CD4-positive, alpha-beta T cell treated with Interleukin-1 beta for 1 hour (primary cell): Measurements from ENCODE around the gene ARHGAP20.
"Not testable (repeated sequence)": the region's sequence is repeated elsewhere in the genome, so short reads cannot be mapped to it uniquely, and the experiment has no call there.

Experiments used
- DNase-seq, 2 donors: peaks; one replicate each; pipeline ENCODE4 v3.0.0-alpha.2; 2020 to 2022

ARHGAP20 gene

DNA sequence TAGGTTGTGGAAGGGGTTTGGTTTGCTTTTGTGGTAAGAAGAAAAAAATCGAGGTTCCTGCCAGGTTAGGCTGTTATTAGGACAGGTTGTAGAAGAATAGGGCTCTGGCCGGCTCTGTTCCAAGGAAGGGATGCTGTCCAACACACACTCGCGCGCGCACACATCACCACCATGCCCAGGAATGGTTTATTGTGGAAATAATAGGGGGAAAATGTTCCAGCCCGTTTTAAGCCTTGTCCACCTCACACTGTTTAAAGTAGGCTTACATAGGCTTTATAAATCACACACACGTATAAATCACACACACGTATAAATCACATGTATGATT lies 1.2 kb upstream of the ARHGAP20 start:
- no peak for DNase-seq

DNA sequence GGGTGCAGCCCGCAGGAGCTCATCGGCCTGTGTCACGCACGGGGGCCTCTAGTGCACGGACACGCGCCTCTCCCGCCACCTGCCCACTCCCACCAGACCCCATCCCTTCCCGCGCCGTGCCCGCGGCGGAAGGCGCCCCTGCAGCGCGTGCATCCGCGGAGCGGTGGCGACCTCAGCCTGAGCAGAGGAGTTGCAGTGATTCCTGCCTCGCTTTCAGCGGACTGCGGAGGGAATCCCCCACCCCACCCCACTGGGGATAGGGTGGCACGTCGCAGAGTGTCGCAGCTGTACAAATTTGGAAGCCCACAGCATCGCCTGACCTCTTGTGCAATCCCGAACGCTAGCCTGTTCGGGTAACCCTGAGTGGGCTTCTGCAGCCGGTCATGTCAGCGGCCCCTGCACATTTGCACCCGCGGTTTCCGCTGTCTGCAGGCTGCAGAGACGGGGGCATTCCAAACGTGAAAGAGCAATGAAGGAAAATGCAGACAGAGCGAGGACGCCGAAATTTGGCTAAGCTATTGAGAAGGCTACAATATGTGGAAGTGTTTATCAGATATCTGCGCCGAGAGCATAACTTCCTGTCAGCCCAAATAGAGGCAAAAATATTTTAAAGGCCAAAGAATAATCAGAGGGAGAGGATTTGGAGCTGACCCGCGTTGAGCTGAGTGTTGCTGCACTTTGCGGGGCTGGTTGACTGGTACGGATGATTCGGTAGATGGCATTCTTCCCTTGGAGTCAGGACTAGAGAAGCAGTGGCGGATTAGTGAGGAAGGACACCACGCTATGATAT lies 617 bp upstream of the ARHGAP20 start:
- no peak for DNase-seq

DNA sequence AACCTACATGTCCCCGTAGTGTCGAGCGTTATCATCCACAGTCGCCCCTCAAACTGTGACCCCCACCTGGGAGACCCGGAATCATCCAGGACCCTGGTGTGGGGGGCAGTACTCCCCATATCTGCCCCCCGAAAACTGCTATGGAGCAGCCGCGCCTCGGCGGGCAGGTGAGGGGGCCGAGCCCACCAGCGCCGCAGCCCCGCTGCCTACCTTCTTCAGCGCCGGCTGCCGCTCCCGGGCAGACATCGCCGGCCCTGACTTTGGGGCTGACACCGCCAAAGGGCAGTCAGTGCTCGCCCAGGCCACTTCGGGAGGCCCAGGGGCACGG lies 825 bp downstream of the ARHGAP20 start:
- DNase-seq = no peak

DNA sequence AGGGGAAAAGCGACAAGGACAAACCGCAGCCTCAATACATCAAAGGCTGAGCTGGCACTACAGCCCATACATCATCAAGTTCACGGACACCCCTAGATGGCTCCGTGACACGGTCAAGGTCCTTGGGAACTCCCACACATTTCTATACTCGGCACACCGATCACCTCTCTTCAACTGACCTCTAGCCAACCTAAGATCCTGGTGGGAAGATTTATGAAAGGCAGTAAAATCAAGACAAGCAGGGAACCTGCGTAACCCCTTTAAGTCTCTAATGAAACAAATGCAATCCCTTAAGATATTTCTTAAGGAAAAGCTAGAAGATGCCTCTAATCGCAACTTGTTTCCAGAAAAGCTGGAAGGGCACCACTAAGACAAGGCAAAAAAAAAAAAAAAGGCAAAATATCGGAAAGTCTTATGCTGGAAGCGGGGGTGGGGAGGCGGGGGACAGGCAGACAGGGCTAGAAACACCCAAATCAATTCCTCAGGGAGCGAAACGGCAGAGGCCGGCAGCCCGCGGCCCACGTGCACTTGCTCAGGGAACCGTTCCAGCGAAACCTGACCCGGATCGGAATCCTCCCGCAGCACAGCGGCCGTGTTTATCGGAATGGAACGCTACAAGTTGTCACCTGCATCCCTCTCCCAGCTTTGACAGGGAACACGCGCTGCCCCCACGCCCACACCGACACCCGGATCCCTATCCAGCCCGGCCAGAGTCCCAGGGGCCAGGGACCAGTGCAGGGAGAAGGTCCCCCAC lies 1.4 kb downstream of the ARHGAP20 start:
- no peak for DNase-seq

DNA sequence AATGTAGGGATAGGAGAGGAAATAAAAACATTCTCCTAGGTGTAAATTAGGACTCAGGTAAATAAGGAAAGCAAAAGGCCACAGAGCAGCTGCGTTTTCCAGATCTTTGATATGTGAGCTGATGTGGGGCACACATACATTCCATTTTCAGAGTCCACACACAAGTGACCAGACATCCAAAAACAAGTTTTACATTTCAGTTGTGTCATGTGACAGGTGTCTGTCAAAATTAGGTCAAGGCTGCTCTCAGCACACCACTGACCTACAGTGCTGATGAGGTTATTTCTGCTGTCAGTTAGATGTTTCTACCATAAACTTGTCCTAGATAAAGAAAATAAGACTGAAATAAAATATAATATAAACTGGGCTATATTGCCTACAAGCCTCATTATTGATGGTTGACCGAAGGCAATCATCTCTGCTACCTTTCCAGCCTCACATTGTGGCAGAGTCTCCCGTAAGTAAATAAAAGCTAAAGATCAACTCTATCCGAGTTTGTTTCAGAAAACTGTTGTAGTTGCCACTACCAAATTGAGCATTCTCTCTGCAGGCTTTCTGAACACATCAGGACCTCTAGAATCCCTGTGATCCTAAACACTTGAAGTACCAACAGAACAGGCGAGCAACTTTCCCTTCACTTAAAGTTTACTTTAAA lies 7.9 kb downstream of the ARHGAP20 start:
- no peak for DNase-seq

DNA sequence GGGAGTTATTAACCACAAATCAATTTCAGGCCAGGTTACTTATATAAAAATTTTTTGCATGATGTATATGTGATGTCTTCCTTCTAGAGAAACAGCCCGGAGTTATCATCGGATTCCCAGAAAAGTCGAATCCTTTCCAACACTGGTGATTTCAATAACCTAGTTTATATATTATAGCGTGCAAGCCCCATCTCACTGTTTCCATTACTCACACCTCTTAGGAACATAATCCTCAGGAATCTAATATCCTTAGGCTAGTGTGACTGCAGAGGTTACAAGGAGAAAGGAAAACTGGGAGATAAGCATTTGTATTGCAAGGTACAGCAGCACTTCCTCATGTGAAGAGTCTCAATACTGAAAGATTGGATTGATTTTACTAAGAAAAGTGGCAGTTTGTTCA lies 20.3 kb downstream of the ARHGAP20 start:
- DNase-seq = no peak

DNA sequence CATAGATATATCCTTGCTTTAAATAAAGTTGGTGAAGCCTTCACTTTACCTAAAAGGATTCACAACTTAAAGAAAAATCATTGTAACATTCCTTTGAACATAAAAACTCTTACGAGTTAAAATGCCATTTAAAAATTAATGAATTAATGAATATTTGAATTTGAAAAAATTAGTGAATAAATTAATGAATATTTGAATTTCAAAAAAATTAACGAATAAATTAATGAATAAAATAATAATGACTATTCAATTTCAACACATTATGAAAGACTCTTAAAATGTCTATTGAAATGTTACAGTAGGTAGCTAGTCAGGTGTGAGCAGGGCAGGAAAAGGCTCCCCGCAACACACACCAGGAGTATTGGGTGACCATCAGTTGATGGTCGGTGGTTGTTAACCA lies 22.9 kb downstream of the ARHGAP20 start:
- no peak for DNase-seq

DNA sequence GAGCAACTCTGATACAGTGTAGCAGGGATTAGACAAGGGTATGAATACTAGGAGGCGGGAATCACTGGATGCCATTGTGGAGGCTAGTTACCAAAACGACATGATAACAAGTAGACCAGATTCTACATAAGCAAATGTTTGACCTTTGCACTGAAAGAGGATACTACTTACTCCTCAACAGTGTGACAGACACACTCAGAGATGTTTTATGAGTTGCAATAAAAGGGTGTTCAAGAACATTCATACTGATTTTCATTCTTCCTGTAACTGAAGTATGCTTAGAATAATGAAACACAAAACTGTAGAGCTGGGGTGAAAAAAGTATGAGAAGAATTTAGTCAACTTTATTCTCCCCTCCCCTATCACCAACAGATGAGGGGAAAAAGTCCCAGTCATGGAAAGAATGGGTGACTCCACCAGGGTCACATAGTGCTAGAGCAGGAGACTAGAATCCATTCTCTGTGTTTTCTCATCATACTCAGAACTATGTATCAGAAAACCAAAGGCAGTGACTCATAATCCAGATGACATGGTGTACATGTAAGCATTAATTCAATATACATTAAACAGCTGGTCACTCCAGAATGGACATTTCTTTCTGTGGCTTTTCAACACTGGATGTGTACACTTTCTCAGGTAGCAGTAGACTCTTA lies 32.8 kb downstream of the ARHGAP20 start:
- DNase-seq = no peak

DNA sequence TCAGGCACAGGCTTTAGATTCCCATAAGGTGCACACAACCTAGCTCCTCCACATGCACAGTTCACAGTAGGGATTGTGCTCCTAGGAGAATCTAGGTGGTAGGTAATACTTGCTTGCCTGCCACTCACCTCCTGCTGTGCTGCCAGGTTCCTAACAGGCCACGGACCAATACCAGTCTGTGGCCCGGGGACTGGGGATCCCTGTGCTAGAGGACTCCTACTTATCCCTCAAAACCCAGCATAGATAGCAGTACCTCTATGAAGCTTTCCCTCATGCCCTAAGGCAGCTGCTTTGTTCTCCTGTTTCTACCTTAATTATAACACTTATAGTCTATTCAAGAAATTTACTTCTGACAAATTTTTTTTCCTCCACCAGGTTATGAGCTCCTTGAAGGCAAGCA lies 36.7 kb downstream of the ARHGAP20 start:
- DNase-seq = no peak

DNA sequence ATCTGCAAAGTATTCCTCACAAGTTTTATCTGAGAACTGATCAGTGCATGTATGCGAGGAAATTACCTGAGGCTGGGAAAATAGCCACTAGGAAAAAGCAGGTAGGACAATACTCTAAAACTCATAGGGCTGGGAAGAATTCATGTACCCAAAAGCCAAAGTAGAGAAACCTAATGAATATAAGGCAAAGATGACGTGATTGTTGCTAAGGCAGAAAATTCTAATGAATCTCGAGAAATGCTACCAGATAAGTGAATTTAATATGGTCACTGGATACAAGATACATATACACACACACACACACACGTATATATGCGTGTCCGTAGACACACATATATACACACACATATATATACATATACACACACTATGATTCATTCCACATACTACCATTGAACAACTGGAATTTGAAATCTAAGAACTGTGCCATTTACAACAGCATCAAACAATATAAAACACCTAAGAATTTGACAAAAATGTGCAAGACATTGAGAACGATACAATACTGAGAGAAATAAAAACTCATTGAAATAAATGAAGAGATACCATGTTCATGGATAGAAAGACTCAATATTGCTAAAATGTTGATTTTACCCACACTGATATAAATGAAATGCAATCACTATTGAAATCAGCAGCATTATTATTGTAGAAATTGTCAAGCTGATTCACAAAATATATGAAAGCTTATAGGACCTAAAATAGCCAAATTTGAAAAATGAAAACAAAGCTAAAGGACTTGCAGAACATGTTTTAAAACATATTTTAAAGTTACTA lies 46.4 kb downstream of the ARHGAP20 start:
- DNase-seq = no peak

DNA sequence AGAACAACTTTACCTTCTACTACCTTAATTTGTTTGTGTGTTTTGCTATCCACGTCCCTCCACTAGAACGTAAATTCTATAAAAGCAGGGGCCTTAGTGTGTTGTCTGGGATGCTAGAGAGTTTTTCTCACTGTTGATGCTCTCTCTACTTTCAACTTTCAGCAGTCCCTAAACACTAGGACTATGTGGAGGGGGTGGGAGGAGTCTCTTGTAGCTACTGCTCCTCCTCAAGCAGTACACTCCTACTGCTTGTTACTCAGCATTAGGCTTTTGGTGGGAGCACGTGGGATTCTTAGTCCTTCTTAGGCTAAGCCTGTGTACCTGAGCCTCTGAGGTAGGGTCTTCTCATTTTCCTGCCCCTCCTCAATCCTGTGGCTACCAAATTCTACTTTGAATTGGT lies 56.3 kb downstream of the ARHGAP20 start:
- no peak for DNase-seq

DNA sequence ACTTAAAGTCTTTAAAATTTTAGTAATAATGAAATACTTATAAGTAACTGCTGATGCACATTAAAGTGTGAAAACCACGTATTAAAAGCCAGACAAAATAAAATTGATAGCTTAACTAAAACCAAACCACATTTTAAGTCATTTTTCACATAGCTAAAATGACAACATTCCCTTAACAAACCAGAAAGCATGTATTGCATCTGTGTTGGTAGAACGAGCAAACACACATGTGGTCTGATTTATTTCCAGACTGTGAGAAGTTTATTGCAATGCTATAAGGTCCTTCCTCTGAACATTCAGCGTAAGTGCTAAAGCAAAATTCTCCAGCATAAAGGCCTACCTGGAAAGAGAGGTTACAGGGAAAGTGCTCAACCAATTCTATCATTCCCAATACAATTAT lies 57.8 kb downstream of the ARHGAP20 start:
- no peak for DNase-seq

DNA sequence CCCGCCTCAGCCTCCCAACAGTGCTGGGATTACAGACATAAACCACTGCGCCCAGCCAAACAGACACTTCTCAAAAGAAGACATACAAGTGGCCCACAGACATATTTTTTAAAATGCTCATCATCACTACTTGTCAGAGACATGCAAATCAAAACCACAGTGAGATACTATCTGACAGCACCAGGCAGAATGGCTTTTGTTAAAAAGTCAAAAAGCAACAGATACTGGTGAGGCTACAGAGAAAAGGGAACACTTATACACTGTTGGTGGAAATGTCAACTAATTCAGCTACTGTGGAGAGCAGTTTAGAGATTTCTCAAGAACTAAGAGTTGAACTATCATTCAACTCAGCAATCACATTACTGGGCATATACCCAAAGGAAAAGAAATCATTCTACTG lies 67.0 kb downstream of the ARHGAP20 start:
- DNase-seq = no peak

DNA sequence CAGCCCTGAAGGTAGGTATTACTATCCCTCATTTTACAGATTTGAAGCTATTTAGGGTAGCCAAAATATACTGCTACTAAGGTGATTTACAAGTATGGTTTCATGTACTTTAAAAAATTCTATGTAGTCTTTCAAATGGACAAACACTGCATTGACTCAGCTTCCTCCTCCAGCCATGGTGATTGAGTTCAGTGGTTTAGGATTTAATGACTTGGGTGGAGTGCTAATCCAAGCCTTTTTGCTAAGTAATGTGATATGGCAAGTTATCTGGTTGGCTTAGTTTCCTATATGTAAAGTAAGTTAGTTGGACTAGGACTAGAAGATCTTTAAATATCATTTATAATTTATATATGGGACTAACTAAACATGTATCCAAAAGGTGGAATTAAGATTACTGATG lies 77.9 kb downstream of the ARHGAP20 start:
- DNase-seq = no peak

DNA sequence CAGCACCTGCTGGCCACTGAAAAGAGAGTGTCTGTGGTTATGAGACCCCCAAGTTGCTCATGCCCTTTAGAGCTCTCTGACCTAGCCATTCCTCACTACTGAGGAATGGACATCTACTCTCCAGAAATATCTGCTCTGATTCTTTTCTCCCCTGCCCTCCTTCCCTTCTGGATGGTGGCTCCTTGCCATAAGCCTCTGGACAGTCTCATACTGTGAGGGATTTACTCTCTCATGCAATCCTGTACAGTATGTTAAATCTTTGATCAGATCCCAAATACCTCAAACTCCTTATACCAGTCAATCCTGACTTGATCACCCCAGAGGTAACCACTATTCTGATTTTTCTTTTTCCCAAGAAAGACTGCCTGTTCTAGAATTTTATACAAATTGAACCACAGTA lies 80.7 kb downstream of the ARHGAP20 start:
- DNase-seq = no peak

DNA sequence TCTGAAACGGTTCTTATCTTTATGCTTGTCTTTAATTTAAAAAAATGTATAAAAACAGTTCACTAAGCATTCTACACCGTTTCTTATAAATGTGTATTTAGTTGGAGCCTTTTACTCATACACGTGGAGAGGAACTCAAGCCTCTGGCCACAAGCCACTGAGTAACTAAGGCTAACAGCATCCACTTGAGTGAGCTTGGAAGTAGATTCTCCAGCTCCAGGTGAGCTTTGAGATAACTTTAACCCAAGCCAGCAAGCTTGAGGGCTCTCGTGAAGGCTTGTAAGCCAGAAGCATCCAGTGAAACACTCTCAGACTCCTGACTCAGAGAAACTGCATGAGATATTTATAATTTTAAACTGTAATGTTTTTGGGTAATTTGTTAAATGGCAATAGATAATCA lies 82.6 kb downstream of the ARHGAP20 start:
- DNase-seq = no peak

DNA sequence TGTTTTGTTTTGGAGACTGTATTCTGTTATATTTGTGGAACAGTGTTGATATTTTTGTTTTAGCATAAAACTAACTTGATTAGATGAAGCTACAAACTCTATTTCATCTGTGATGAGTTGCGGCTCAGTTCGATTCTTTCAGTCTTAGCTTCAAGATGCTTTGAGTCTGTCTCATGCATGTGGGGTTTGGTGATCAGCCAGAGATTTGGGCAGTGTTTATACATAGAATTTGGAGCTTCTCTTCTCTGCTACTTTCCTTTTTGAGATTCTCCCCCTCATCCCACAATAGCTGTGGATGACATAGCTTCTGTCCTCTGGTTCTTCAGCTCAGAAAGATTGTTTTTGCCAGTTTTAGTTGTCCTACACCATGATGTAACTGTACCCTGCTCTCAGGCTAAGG lies 90.4 kb downstream of the ARHGAP20 start:
- DNase-seq = no peak

DNA sequence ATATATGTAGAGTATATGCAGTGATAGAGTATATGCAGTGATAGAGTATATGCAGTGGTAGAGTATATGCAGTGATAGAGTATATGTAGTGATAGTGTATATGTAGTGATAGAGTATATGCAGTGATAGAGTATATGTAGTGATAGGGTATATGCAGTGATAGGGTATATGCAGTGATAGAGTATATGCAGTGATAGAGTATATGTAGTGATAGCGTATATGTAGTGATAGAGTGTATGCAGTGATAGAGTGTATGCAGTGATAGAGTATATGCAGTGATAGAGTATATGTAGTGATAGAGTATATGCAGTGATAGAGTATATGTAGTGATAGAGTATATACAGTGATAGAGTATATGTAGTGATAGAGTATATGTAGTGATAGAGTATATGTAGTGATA lies 92.9 kb downstream of the ARHGAP20 start:
- not testable (repeated sequence) for DNase-seq

DNA sequence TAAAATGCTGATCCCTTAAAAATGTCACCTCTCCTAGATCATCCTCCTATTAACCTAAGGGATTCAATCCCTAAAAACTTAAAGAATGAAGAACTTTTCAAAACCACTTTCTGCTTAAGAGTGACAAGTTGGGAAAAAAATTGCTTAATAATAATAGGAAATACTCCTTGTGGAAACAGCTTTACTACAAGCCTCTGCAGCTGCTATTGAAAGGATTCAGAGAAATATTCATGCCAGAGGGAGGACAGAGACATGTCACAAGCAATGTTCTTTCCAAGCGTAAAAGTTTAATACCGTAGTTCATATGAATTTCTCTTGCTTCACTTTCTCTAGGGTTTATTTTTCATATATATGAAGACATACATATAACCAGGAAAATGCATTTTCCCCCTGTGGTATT lies 98.2 kb downstream of the ARHGAP20 start:
- DNase-seq = no peak

DNA sequence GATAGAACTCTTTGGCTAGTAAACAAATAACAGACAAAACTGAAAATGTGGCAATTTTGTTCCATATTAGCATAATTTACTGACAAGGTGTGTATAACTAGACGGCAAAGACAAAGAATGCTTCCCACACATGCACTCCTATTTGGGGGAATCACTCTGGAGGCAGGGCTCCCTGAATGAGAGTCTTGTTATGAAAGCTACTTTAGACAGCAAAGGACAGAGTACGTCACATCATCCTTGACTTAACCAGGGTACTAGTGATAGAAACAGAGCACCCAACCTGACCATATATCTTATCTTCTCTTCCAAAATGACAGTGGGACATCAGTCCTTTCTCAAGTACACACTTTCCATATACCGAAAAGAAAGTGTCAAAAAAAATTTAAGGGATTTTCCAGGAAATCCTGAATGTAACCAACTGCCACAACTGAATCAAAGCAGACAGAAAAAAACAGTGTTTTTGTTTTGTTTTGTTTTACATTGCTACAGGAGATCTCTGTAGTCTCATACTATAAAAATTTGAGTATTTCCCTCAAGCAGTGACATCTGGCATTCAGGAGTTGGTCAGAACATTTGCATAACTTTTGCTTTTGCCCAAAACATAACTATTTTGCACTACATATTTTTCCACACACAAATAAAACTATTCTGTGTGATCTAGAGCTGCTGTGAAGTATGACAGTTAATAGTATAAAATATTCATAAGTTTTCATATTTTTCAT lies 98.9 kb downstream of the ARHGAP20 start:
- DNase-seq = no peak

DNA sequence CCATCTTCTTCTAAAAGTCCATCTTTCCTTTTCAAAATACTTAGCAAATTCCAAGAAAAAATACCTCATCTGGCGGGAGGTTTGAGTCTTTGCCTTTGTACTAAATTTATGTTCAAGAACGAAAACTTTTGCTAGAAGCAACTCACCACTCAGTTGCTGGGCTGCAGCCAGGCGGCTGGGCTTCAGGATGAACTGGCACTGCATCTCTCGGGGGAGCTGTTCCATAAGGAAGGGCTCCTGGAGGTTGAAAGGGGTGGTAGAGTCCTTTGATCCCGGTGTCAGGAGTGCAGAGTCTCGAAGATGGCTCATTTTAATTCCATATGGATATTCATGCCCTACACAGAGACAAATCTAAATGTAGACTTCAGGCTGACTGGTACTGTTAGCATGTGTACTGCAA lies 105.8 kb downstream of the ARHGAP20 start:
- DNase-seq = no peak

DNA sequence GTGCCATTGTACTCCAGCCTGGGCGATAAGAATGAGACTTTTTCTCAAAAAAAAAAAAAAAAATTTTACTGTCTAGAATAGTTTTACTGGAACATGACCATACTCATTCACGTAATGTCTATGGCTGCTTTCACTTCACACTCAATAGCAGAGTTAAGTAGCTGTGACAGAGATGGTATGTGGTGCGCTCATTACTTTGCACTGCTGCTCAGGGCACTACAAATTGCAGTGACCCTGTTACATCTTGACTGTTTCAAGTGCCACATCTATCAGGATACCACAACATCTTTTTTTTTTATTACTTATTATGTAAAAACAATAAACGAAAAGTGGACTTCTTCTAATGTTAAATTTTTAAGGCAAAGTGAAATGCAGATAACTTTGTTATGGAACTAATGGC lies 110.3 kb downstream of the ARHGAP20 start:
- no peak for DNase-seq
